ENCODE data around the gene NTNG1. TPM values are rescaled to one million over a fixed set of nuclear protein-coding genes. Genes with fewer than 3 reads are reported as not detected.

The NTNG1 gene
- total RNA-seq, 1 donor from 2014 or later: 2.4 TPM

DNA sequence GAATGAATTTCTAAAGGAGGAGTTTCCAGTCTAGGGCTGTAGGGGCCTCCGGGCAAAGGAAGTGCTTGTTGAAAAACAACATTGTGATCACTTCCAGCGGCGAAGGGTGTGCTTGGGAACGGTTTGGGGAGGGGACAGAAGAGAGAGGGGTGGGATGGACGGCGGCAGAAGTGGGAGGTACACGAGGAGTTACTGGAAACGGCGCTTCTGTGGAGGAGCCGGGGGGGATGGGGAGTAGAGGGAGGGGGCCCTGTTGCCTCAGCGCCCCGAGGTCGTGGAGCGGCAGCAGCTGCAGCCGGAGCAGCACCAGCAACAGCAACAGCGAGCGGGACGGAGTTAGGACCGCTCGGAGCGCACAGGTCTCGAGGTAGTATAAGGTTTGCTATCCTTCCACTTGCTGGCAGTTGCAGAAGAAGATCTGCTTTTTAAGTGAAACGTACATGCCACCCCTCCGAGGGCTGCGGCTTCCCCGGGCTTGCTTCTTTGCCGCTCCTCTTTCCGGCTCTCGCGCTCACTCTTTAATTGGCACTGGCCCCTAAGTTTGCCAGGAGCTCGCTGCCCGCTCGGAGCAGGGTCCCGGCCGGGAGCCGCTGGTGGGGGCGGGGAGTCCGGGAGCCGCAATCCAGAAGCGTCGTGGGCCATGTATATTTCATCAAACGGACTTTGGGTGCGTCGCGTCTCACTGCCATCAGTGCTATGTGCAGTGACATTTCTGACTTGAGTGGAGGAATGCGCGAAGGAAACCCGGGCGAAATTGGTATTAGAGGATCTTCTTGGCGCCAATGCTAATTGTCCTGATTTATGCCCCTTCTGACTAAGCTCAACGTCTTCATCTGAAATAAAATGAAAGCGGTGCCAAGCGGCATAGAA lies 771 bp upstream of the NTNG1 start:
- H3K27me3 ChIP-seq (ENCODE audit: control insufficient read depth, insufficient read depth, low read length): no peaks in the 10 kb centered on the region
- FAIRE-seq (no peak), DNase-seq (ENCODE audit: low read depth) (peak; percentile 60)
- TF ChIP-seq, protein P1, sequence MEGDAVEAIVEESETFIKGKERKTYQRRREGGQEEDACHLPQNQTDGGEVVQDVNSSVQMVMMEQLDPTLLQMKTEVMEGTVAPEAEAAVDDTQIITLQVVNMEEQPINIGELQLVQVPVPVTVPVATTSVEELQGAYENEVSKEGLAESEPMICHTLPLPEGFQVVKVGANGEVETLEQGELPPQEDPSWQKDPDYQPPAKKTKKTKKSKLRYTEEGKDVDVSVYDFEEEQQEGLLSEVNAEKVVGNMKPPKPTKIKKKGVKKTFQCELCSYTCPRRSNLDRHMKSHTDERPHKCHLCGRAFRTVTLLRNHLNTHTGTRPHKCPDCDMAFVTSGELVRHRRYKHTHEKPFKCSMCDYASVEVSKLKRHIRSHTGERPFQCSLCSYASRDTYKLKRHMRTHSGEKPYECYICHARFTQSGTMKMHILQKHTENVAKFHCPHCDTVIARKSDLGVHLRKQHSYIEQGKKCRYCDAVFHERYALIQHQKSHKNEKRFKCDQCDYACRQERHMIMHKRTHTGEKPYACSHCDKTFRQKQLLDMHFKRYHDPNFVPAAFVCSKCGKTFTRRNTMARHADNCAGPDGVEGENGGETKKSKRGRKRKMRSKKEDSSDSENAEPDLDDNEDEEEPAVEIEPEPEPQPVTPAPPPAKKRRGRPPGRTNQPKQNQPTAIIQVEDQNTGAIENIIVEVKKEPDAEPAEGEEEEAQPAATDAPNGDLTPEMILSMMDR (IDR thresholded peaks at IDR 0.05; ENCODE audit: insufficient read depth, low read length, severe bottlenecking): no peak
- peak overlapping the region; percentile 68 for H3K4me3 ChIP-seq (ENCODE audit: low read depth, low read length)
- H3K36me3 ChIP-seq (ENCODE audit: control insufficient read depth, insufficient read depth, low read length): no peaks in the 10 kb centered on the region

DNA sequence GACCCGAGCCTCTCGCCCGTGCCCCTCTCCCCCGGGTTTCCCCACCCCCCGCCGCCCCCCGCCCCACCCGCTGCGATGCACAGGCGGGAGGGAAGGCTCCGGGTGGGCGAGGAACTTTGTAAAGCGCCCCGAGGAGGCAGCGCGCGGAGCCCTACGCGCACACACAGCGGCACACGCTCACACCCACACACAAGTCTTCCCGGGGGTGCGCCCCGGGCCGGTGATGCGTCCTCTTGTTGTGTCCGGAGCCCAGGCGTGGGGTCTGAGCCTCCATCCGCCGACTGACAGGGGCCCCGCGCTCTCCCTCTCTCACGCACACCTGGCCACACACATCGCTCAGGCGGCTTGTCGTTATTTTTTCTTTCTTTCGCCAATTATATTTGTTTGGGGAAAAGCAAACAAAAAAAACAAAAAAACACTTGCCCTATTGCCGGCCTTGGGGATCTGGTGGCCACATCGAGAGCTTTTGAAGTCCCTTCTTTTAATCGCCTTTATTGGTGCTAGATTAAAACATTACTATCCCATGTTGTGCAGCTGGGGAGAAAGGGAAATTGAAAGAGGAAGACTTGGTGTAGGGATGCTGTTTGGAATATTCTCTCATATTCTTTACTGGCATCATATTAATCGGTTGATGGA lies 770 bp downstream of the NTNG1 start:
- H3K27me3 ChIP-seq (ENCODE audit: control insufficient read depth, insufficient read depth, low read length): no peaks in the 10 kb centered on the region
- no peaks in the 10 kb centered on the region for H3K36me3 ChIP-seq (ENCODE audit: control insufficient read depth, insufficient read depth, low read length)
- no peak for DNase-seq (ENCODE audit: low read depth)
- TF ChIP-seq, protein P1 (IDR thresholded peaks at IDR 0.05; ENCODE audit: insufficient read depth, low read length, severe bottlenecking): no peak
- H3K4me3 ChIP-seq (ENCODE audit: low read depth, low read length): peak overlapping the region; percentile 68
- no peak for FAIRE-seq

DNA sequence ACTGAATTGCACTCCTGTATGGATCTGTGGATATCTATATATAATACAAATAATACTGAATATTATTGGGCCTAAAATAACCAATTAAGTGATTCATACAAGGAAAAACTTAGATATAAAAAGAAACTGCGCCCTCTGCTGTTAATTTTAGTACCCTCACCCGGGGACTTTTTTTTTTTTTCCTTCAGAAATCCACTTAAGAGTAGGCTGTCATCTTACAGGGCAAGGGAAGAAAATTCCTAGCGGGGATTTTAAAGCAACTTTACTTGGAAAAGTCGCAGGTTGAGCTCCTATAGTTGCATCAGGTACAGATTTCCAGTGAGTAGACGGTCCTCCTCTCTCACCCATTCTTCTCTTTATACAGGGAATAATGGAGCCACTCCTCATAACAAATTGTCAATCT lies 1.3 kb downstream of the NTNG1 start:
- TF ChIP-seq, protein P1 (IDR thresholded peaks at IDR 0.05; ENCODE audit: insufficient read depth, low read length, severe bottlenecking): peak; percentile 40
- no peak for FAIRE-seq
- peak; percentile 71 for DNase-seq (ENCODE audit: low read depth)
- Histone ChIP-seq H3K36me3 (ENCODE audit: control insufficient read depth, insufficient read depth, low read length) (no peaks in the 10 kb centered on the region), H3K27me3 (ENCODE audit: control insufficient read depth, insufficient read depth, low read length) (no peaks in the 10 kb centered on the region), H3K4me3 (ENCODE audit: low read depth, low read length) (peak overlapping the region; percentile 68)

DNA sequence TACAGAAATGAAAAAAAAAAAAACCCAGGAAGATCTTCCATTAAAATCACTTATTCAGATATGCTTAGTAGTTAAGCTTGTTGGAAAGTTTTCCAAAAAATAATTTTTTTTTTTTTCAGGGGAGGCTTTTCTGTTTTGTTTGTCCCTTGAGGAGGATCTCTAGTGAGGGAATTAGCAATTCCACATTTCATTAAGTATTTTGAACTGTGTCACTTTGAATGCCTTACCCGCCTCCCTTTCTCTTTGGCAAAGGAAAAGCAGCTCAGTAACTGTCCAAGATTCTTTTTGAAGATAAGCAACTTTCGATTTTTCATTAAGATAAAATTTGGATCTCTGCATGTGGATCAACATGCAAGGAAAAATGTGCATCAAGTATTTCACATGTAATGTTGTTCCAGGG lies 1.8 kb downstream of the NTNG1 start:
- Histone ChIP-seq H3K27me3 (ENCODE audit: control insufficient read depth, insufficient read depth, low read length) (no peaks in the 10 kb centered on the region), H3K36me3 (ENCODE audit: control insufficient read depth, insufficient read depth, low read length) (no peaks in the 10 kb centered on the region), H3K4me3 (ENCODE audit: low read depth, low read length) (no peak overlapping the region)
- no peak for DNase-seq (ENCODE audit: low read depth)
- TF ChIP-seq, protein P1 (IDR thresholded peaks at IDR 0.05; ENCODE audit: insufficient read depth, low read length, severe bottlenecking): no peak
- FAIRE-seq: no peak

DNA sequence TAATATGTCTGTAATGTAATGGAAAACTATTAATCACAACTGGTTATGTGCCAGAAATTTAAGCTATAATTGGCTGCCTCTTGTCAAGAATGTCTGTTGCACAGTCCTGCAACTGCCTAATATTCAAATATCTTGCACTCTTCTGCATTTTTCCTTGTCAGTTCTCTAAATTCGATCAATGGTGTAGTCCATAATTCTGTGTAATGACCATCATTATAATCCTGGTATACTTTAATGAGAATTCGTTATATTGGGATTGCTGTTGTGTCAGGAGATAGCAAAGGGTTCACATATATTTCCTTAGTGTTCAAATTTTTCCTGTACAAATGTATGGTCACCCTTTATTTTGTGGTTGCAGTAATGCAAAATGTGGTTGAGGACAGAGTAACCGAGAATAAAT lies 4.8 kb downstream of the NTNG1 start:
- TF ChIP-seq, protein P1 (IDR thresholded peaks at IDR 0.05; ENCODE audit: insufficient read depth, low read length, severe bottlenecking): no peak
- FAIRE-seq: no peak
- no peaks in the 10 kb centered on the region for H3K27me3 ChIP-seq (ENCODE audit: control insufficient read depth, insufficient read depth, low read length)
- peak; percentile 11 for DNase-seq (ENCODE audit: low read depth)
- H3K36me3 ChIP-seq (ENCODE audit: control insufficient read depth, insufficient read depth, low read length): no peaks in the 10 kb centered on the region
- no peak overlapping the region for H3K4me3 ChIP-seq (ENCODE audit: low read depth, low read length)

Measured in bronchial epithelial cell (primary cell).